Stimulated activated naive CD8-positive, alpha-beta T cell treated with anti-CD3 and anti-CD28 coated beads, Interleukin-15, amount 100 ng/mL, for 72 hours (primary cell): Measurements from ENCODE around the gene EGFL8.

Experiments used
- ATAC-seq: fragments of 150-1000 bp; cut with Tn5 transposase; 2 replicates; pipeline ENCODE4 v1.10.0; 2021; ENCODE audit warnings: mild to moderate bottlenecking, moderate library complexity
- DNase-seq, 2 donors: peaks; one replicate each; pipeline ENCODE4 v3.0.0; 2021 to 2022
- H3K27ac Mint-ChIP-seq, 2 donors: one replicate each; pipeline ENCODE4 v1.8.0; 2022; ENCODE audit warnings: mild to moderate bottlenecking in 2 of 2, mixed read lengths in 2 of 2, moderate library complexity in 2 of 2
- H3K27me3 Mint-ChIP-seq: one replicate; pipeline ENCODE4 v1.8.0; 2022; ENCODE audit warnings: mixed read lengths
- H3K4me1 Mint-ChIP-seq: one replicate; pipeline ENCODE4 v1.8.0; 2022; ENCODE audit warnings: mild to moderate bottlenecking, mixed read lengths
- H3K4me3 Mint-ChIP-seq, 2 donors: one replicate each; pipeline ENCODE4 v1.8.0; 2022; ENCODE audit warnings: mild to moderate bottlenecking in 2 of 2, mixed read lengths in 2 of 2, moderate library complexity in 1 of 2
- H3K9me3 Mint-ChIP-seq, 2 donors: one replicate each; pipeline ENCODE4 v1.8.0; 2022; ENCODE audit warnings: mixed read lengths in 2 of 2

EGFL8 gene

DNA sequence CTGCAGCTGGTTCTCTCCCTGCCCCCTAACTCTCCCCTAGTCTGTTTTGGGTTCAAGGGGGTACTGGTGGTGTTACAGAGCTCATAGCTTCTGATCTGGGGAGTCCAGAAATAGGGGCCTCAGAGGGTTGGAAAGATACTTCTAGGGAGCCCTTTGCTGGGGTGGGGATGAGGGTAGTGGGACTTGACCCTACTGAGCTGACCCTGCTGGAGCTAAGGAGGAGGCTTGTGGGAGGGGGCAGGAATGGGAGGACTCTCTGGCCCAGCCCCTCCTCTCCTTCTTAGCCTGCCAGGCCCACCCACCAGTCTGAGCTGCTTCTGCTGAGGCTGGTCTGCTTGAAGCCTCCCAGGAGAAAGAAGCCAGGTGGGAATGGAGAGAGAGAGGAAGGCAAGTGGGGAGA, at the start of gene EGFL8:
Gene EGFL8, plus strand, starts transcription at position 301 of the 400 bp plus-strand sequence. CDS start 1,571 bp downstream, outside the sequence.
- Mint-ChIP-seq H3K9me3 (no peaks in the 10 kb centered on the region), H3K4me1 (peaks cover 7% of the 10 kb centered on the region), H3K27ac (peak within 1 kb of the TSS in 1 of 2 donors; percentile 74), H3K27me3 (no peaks in the 10 kb centered on the region), H3K4me3 (no peak within 1 kb of the TSS)
- ATAC-seq (no peak), DNase-seq (no peak)

DNA sequence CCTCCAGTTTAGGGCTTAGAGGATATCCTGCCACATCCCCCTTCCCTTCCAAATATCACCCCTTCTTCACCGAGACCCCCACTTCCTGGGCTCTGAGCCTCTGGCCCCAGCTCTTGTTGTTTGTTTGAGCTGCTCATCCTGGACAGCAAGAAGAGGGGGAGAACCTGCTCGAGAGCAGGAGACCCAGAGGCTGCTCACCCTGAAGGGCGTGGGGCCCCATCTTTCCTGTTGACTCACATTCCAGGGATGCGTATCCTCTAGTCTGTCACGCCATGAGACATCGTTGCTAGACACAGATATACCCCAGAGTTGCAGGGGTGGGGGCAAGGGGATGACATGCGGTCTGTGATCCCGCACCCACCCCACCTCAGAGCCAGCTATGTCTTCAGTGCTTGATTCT, 49.6 kb upstream of the EGFL8 start:
- Mint-ChIP-seq H3K27me3 (no peaks in the 10 kb centered on the region), H3K4me3 (no peak overlapping the region), H3K9me3 (no peaks in the 10 kb centered on the region), H3K27ac (no peak overlapping the region), H3K4me1 (peaks cover 12% of the 10 kb centered on the region)
- DNase-seq (no peak), ATAC-seq (no peak)

DNA sequence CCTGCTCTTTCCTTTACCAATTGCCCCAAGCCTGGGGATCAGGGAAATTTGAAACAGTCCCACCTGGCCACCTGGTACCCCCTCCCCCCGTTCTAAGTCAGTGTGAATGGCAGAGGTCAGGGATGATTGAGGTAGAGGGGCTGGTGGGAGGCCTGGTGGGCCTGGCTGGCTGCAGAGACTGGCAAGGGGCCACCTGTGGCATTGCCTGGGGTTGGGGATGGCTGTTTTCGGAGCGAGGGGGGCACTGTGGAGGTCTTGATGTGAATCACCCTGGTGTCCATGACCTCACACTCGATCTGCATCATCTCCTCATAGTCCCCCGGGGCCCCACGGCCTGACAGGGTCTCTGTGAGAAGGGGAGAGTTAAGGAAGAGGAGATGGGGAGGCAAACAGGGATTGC, 48.8 kb upstream of the EGFL8 start:
- H3K9me3 Mint-ChIP-seq = no peaks in the 10 kb centered on the region
- DNase-seq (no peak), ATAC-seq (no peak)
- peaks cover 8% of the 10 kb centered on the region for H3K4me1 Mint-ChIP-seq
- no peak overlapping the region for H3K27ac Mint-ChIP-seq
- H3K27me3 Mint-ChIP-seq = no peaks in the 10 kb centered on the region
- no peak overlapping the region for H3K4me3 Mint-ChIP-seq

GRCh38 chr6:32116674-32117073, 47.7 kb upstream of the EGFL8 start:
- Mint-ChIP-seq H3K4me1 (peaks cover 8% of the 10 kb centered on the region), H3K27ac (no peak overlapping the region), H3K27me3 (no peaks in the 10 kb centered on the region), H3K4me3 (no peak overlapping the region), H3K9me3 (no peaks in the 10 kb centered on the region)
- no peak for ATAC-seq
- DNase-seq = no peak

GRCh38 chr6:32117461-32117860, 46.9 kb upstream of the EGFL8 start:
- no peak for DNase-seq
- no peak overlapping the region for H3K4me3 Mint-ChIP-seq
- no peak for ATAC-seq
- H3K4me1 Mint-ChIP-seq = peaks cover 8% of the 10 kb centered on the region
- H3K27me3 Mint-ChIP-seq = no peaks in the 10 kb centered on the region
- H3K27ac Mint-ChIP-seq = no peak overlapping the region
- no peaks in the 10 kb centered on the region for H3K9me3 Mint-ChIP-seq

DNA sequence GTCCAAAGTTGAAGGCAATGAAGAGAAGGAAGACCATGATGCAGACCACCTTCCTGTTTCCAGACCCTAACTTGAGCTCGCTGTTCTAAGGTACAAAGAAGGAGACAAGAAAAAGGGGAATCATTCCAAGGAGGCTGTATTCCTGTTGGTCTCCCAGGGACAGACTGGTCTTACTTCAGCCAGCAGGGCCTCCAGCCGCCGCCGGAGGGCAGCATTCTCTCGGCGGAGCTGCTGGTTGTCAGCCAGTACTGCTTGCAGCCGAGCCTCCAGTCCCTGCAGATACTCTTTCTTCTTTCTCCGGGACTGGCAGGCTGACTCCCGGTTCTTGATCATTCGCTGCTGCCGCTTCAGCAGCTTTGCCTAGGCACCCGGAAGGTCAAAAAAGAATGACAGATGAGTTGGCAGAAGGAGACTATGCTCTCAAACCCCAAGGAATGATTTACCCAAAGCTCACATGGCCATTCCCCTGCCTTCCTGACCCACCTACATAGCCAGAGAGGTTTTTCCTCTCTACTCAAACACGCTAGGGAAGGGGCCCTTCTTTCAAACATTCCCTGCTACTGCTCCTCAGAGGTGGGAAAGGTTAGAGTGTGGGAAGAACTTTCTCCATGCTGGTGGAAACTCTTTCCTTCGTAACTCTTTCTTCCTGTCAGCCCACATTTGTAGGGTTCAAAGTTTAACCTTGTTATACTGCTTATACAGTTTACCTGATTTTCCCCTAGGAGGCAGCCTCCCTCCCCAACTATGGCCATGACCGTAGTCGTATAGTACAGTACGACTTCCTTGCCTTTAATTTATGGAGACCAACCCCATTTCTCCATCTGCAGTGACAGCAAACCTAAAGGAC, 45.4 kb upstream of the EGFL8 start:
- DNase-seq (peak; percentile 63 to 74), ATAC-seq (peak; percentile 92)
- Mint-ChIP-seq H3K4me1 (peaks cover 9% of the 10 kb centered on the region), H3K27ac (no peak overlapping the region), H3K27me3 (no peaks in the 10 kb centered on the region), H3K4me3 (no peak overlapping the region), H3K9me3 (no peaks in the 10 kb centered on the region)

- H3K9me3 Mint-ChIP-seq = no peaks in the 10 kb centered on the region
- no peak overlapping the region for H3K4me3 Mint-ChIP-seq
- peaks cover 16% of the 10 kb centered on the region for H3K4me1 Mint-ChIP-seq
- no peak for DNase-seq
- no peak for ATAC-seq
- H3K27me3 Mint-ChIP-seq = no peaks in the 10 kb centered on the region
- peak overlapping the region in 1 of 2 donors; percentile 79 for H3K27ac Mint-ChIP-seq
Observed at GRCh38 chr6:32120573-32121059, 43.8 kb upstream of the EGFL8 start.

GRCh38 chr6:32123681-32124080, 40.7 kb upstream of the EGFL8 start:
- peaks cover 42% of the 10 kb centered on the region for H3K4me1 Mint-ChIP-seq
- H3K27me3 Mint-ChIP-seq = no peaks in the 10 kb centered on the region
- H3K4me3 Mint-ChIP-seq = no peak overlapping the region
- no peak for ATAC-seq
- no peak for DNase-seq
- H3K27ac Mint-ChIP-seq = peak overlapping the region in 1 of 2 donors; percentile 5
- H3K9me3 Mint-ChIP-seq = no peaks in the 10 kb centered on the region

DNA sequence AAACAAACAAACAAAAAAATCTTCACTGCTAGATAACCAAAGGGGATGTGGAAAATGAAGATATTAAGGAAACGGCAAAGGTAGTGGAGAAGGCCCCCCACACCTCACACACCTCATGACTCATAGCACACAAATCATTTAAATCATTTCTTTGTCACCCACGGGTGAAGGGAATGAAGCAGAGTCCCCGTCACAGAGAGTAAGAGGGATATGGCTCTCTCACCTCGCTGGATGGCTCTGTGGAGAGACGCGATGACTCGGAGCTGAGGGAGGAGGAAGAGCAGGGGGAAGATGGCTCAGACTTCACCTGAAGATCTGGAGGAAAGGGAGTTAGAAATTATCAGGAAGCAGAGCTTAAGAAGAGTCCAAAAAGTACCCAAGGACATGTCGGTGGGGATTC, 37.5 kb upstream of the EGFL8 start:
- no peak for ATAC-seq
- Mint-ChIP-seq H3K27me3 (no peaks in the 10 kb centered on the region), H3K4me1 (peaks cover 53% of the 10 kb centered on the region), H3K9me3 (no peaks in the 10 kb centered on the region), H3K27ac (peak overlapping the region; percentile 85 to 99), H3K4me3 (peak overlapping the region; percentile 99 to 100)
- no peak for DNase-seq

DNA sequence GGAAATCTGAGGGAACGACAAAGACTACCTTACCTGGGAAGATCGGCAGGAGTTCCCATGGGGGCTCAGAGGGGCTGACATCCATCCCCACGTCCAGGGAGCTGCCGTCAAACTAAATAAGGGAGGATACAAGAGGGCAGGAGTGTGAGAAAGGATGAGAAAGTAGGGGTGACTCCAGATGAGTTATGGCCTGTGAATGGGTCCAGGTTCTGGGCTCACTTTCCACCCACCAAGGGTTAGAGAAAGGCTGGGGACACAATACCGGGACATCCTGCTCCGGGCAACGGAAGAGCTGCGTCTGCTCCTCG, 37.0 kb upstream of the EGFL8 start:
- peak overlapping the region; percentile 99 to 100 for H3K4me3 Mint-ChIP-seq
- no peak for DNase-seq
- peaks cover 53% of the 10 kb centered on the region for H3K4me1 Mint-ChIP-seq
- no peak for ATAC-seq
- peak overlapping the region; percentile 99 for H3K27ac Mint-ChIP-seq
- no peaks in the 10 kb centered on the region for H3K27me3 Mint-ChIP-seq
- no peaks in the 10 kb centered on the region for H3K9me3 Mint-ChIP-seq

GRCh38 chr6:32127717-32128592, 36.4 kb upstream of the EGFL8 start, which contains the start of gene ATF6B:
Gene ATF6B (minus strand): TSS chr6:32128246. CDS start chr6:32128207, 39 bp downstream.
- Mint-ChIP-seq H3K4me1 (peaks cover 53% of the 10 kb centered on the region), H3K9me3 (no peaks in the 10 kb centered on the region)
- DNase-seq = peak; percentile 94 to 98

DNA sequence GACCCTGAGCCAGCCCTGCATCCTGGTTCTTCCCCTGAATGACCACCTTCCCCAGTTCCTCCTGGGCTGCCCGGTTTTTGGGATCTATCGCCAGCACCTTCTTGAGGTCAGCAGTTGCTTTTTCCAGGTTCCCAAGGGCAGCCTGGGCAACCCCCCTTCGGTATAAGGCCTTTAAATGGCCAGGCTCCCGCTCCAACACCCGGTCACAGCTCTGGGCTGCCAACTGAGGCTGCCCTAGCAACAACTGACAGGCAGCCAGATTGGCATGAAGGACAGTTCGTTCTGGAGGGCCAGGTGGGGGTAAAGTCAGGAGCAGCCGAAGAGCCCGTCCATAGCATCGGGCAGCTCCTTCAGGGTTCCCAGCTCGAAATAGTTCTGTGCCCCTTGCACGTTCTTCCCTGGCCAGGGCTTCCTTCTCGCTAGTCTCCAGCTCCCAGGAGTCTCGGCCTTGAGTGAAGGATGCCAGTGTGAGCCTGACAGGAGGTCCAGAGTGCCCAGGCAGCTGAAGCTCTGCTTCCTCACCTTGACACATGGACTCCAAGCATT, 35.6 kb upstream of the EGFL8 start:
- peak overlapping the region; percentile 27 to 99 for H3K27ac Mint-ChIP-seq
- ATAC-seq = no peak
- peak overlapping the region; percentile 99 to 100 for H3K4me3 Mint-ChIP-seq
- H3K27me3 Mint-ChIP-seq = no peaks in the 10 kb centered on the region
- no peaks in the 10 kb centered on the region for H3K9me3 Mint-ChIP-seq
- H3K4me1 Mint-ChIP-seq = peaks cover 53% of the 10 kb centered on the region
- no peak for DNase-seq

More at GRCh38 chr6:32127717-32128592, 36.4 kb upstream of the EGFL8 start, which contains the start of gene ATF6B:
- peak within 1 kb of the TSS; percentile 99 for H3K27ac Mint-ChIP-seq
- peak; percentile 95 for ATAC-seq
- peak within 1 kb of the TSS; percentile 99 to 100 for H3K4me3 Mint-ChIP-seq
- H3K27me3 Mint-ChIP-seq = no peaks in the 10 kb centered on the region

- no peak for DNase-seq
- no peak for ATAC-seq
- H3K4me1 Mint-ChIP-seq = peaks cover 47% of the 10 kb centered on the region
- peak overlapping the region; percentile 89 to 90 for H3K27ac Mint-ChIP-seq
- no peaks in the 10 kb centered on the region for H3K9me3 Mint-ChIP-seq
- peak overlapping the region; percentile 99 to 100 for H3K4me3 Mint-ChIP-seq
- H3K27me3 Mint-ChIP-seq = no peaks in the 10 kb centered on the region
Observed at GRCh38 chr6:32129297-32130088, 34.9 kb upstream of the EGFL8 start.

- Mint-ChIP-seq H3K27ac (no peak overlapping the region), H3K4me3 (peak overlapping the region in 1 of 2 donors; percentile 60), H3K4me1 (peaks cover 37% of the 10 kb centered on the region), H3K9me3 (no peaks in the 10 kb centered on the region), H3K27me3 (no peaks in the 10 kb centered on the region)
- no peak for DNase-seq
- no peak for ATAC-seq
Observed at GRCh38 chr6:32131439-32131948, 32.9 kb upstream of the EGFL8 start.

DNA sequence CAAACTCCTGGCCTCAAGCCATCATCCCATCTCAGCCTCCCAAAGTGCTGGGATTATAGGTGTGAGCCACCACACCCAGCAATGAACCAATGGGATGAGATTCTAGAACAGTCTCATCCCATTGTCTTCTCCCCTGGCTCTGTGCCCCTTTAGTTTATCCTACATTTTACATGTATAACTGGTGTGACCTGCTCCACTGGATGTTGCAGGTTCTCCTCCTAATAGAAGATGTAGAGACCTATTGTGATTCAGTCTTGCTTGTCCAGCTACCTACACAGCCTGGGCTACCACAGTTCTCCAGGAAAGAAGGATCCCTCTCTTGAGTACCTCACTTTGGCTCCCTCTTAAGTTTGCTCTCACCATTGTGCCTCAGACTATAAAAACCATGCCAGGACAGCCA, 32.3 kb upstream of the EGFL8 start:
- no peaks in the 10 kb centered on the region for H3K27me3 Mint-ChIP-seq
- DNase-seq (no peak), ATAC-seq (no peak)
- no peak overlapping the region for H3K4me3 Mint-ChIP-seq
- no peaks in the 10 kb centered on the region for H3K9me3 Mint-ChIP-seq
- H3K4me1 Mint-ChIP-seq = peaks cover 31% of the 10 kb centered on the region
- H3K27ac Mint-ChIP-seq = no peak overlapping the region
